Measurements from ENCODE around the gene SYT1.

DNA sequence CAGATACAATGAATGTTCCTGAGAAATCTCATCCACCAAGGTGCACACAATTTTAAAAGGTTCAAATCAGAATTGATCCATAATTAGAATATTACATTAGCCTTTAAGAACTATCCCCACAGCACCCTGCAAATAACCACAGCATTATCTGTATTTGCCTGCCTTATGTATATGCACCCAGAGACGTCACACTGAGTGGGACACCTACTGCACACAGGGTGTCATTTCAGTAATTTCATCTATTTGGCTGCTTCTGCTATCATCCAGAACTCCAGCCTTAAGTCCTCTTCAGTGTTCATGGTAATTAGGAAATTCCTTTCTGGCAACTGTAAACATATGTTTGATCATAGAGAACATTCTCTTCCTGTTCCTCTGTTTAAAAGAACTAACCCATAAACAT, 298.4 kb downstream of the SYT1 start:
- no peak for TF ChIP-seq POLR2A (IDR thresholded peaks at IDR 0.05)
- TF ChIP-seq EP300 (IDR thresholded peaks at IDR 0.05) = no peak
- TF ChIP-seq CTCF (IDR thresholded peaks at IDR 0.05) = no peak

All from upper lobe of left lung (tissue), 4 donors.